ENCODE results near the gene EXOC3. TPM values are rescaled to one million over a fixed set of nuclear protein-coding genes. Genes with fewer than 3 reads are reported as not detected.

EXOC3 gene
- total and polyA plus RNA-seq, 2 of the 4 experiments (the other 2 are of a cell fraction): 35.1 to 47.5 TPM

GRCh38 chr5:432928-433791 lies 9.8 kb upstream of the EXOC3 start (continued):
- no peak for TF ChIP-seq SMC3 (IDR thresholded peaks at IDR 0.05; ENCODE audit: low read depth, low read length)
- no peak for TF ChIP-seq RAD21 (IDR thresholded peaks at IDR 0.05; ENCODE audit: low read length)

- in situ Hi-C loops (cut with MboI; ENCODE audit: low sequenced_read_pairs) (no loop called here), intact Hi-C loops (cut with micrococcal nuclease) (no loop called here), dilution Hi-C loops (cut with HindIII; ENCODE audit: low sequenced_read_pairs, unreplicated experiment) (no loop called here)
- peaks cover 50% of the 10 kb centered on the region for H3K36me3 ChIP-seq (ENCODE audit: control insufficient read depth, insufficient read depth, low read length)
- peaks cover 10% of the 10 kb centered on the region for H3K4me1 ChIP-seq (ENCODE audit: control insufficient read depth, insufficient read depth, low read length)
- no peak overlapping the region for H3K18ac ChIP-seq (ENCODE audit: low read depth, low read length)
- H3K27me3 ChIP-seq (ENCODE audit: control insufficient read depth, insufficient read depth, low read length): no peaks in the 10 kb centered on the region
- peak overlapping the region; percentile 16; the same call in 1 of the 2 replicates for H3K23ac ChIP-seq (ENCODE audit: low read depth, low read length)
- H2AK5ac ChIP-seq (ENCODE audit: low read depth, low read length): 0 out of 2 replicates have a peak overlapping the region, but pooled peaks have one; percentile 6
- no peak overlapping the region for H4K5ac ChIP-seq (ENCODE audit: low read depth, low read length)
- ChIA-PET CTCF (no interaction called here), POLR2A (ENCODE audit: unreplicated experiment) (no interaction called here)
- 0 out of 2 replicates have a peak overlapping the region, but pooled peaks have one; percentile 48 for H4K91ac ChIP-seq (ENCODE audit: insufficient read depth, low read depth, low read length)
- H3K79me1 ChIP-seq (ENCODE audit: low read depth in 1 of 2, low read length in 2 of 2): peaks cover 0 to 37% of the 10 kb centered on the region in 2 experiments; a peak in 2 of 4 replicates
- DNase-seq: no peak
- H2BK15ac ChIP-seq (ENCODE audit: low read depth, low read length): no peak overlapping the region
- peaks cover 5% of the 10 kb centered on the region; the same call in 1 of the 2 replicates for H3K9me1 ChIP-seq (ENCODE audit: insufficient read depth, low read length)
- H3K4ac ChIP-seq (ENCODE audit: low read depth, low read length): peak overlapping the region; percentile 39; the same call in 1 of the 2 replicates
- H2BK5ac ChIP-seq (ENCODE audit: low read depth, low read length, poor library complexity, severe bottlenecking): no peak overlapping the region
- 67% methylated on average over 3 of the region's 16 CpGs; no CpG with 5 or more reads in 1 of the 2 experiments for WGBS, 2 experiments (ENCODE audit: extremely low coverage in 2 of 2, insufficient read length in 1 of 2)
- H3K9me3 ChIP-seq (ENCODE audit: control insufficient read depth, insufficient read depth, low read length): no peaks in the 10 kb centered on the region
- no peak overlapping the region for H3K56ac ChIP-seq (ENCODE audit: extremely low read depth, insufficient read depth, low read length)
- no peak for ATAC-seq (ENCODE audit: low read depth)
- H4K20me1 ChIP-seq (ENCODE audit: insufficient read depth, low read length): no peaks in the 10 kb centered on the region; the same call in 1 of the 2 replicates
- H3K4me2 ChIP-seq (ENCODE audit: low read depth, low read length): no peak overlapping the region
- H2AFZ ChIP-seq (replicated peaks; ENCODE audit: low read length, poor library complexity): no peak overlapping the region
- H3K4me3 ChIP-seq (ENCODE audit: insufficient read depth, low read depth, low read length): no peak overlapping the region
- TF ChIP-seq NFE2L2 (IDR thresholded peaks at IDR 0.05; ENCODE audit: low read depth, low read length) (no peak), SMC3 (IDR thresholded peaks at IDR 0.05; ENCODE audit: low read depth, low read length) (no peak), CTCF (conservative IDR thresholded peaks at IDR 0.05; ENCODE audit: low read depth, low read length) (no peak), ELK1 (IDR thresholded peaks at IDR 0.05; ENCODE audit: borderline replicate concordance, low read depth, low read length) (no peak), CHD1 (IDR thresholded peaks at IDR 0.05; ENCODE audit: low read depth, low read length) (no peak), POLR2A (IDR thresholded peaks at IDR 0.05; ENCODE audit: low read depth, low read length) (no peak), MAFK (IDR thresholded peaks at IDR 0.05; ENCODE audit: low read depth, low read length) (no peak), FOS (IDR thresholded peaks at IDR 0.05; ENCODE audit: low read depth, low read length) (no peak), MXI1 (IDR thresholded peaks at IDR 0.05; ENCODE audit: borderline replicate concordance, low read depth, low read length) (no peak), USF2 (IDR thresholded peaks at IDR 0.05; ENCODE audit: low read depth, low read length) (no peak)
- no peak overlapping the region for H3K27ac ChIP-seq (ENCODE audit: insufficient read depth, low read length)
- no peak overlapping the region for H4K8ac ChIP-seq (ENCODE audit: low read depth in 2 of 2, low read length in 2 of 2)
- no peak overlapping the region for H2BK120ac ChIP-seq (ENCODE audit: low read depth, low read length)
- BruUV-seq (replicated peaks): no TSS peak
- H2BK20ac ChIP-seq (ENCODE audit: low read depth, low read length): no peak overlapping the region
- H2AK9ac ChIP-seq (replicated peaks; ENCODE audit: low read depth, low read length, poor library complexity): peak overlapping the region; percentile 37
- no peak overlapping the region for H3K9ac ChIP-seq (ENCODE audit: low read depth, low read length)
- H3K14ac ChIP-seq (replicated peaks; ENCODE audit: low read depth, low read length): no peak overlapping the region
Measured at GRCh38 chr5:433836-434235, 9.1 kb upstream of the EXOC3 start.
